ENCODE results near the gene OR51D1.

OR51D1 gene

GRCh38 chr11:4647766-4648165 lies 10.5 kb downstream of the OR51D1 start:
- no peak for DNase-seq

- DNase-seq, result no peak
Observed at GRCh38 chr11:4654635-4655369, 17.5 kb downstream of the OR51D1 start.

- DNase-seq, result no peak
Observed at GRCh38 chr11:4658629-4659445, 21.6 kb downstream of the OR51D1 start.

- DNase-seq, result no peak
Observed at GRCh38 chr11:4662876-4663275, 25.6 kb downstream of the OR51D1 start.

GRCh38 chr11:4664183-4664582 lies 26.9 kb downstream of the OR51D1 start:
- no peak for DNase-seq

- no peak for DNase-seq
Observed at GRCh38 chr11:4664786-4665185, 27.5 kb downstream of the OR51D1 start.

GRCh38 chr11:4665424-4665823 lies 28.1 kb downstream of the OR51D1 start:
- DNase-seq, result no peak

- no peak for DNase-seq
Observed at GRCh38 chr11:4671741-4672140, 34.5 kb downstream of the OR51D1 start.

- DNase-seq, result no peak
Observed at GRCh38 chr11:4672470-4672869, 35.2 kb downstream of the OR51D1 start.

GRCh38 chr11:4673781-4674180 lies 36.5 kb downstream of the OR51D1 start:
- no peak for DNase-seq

GRCh38 chr11:4677948-4678347 lies 40.7 kb downstream of the OR51D1 start:
- DNase-seq, result peak; percentile 70

GRCh38 chr11:4680341-4680740 lies 43.1 kb downstream of the OR51D1 start:
- DNase-seq, result peak; percentile 59

GRCh38 chr11:4682623-4683419 lies 45.5 kb downstream of the OR51D1 start:
- no peak for DNase-seq

GRCh38 chr11:4684631-4685285 lies 47.5 kb downstream of the OR51D1 start:
- no peak for DNase-seq
